22Rv1 (cell line): ENCODE measurements around the gene PDGFA.

Experiments
- H3K27ac ChIP-seq: fragments of 450-650 bp; 2 replicates; pipeline ENCODE4 v1.5.1; 2017
- CTCF ChIP-seq: fragments of 450-650 bp; IDR thresholded peaks from 2 replicates; pipeline ENCODE4 v1.5.1; 2017; ENCODE audit warnings: mild to moderate bottlenecking
- ZFX ChIP-seq: fragments of 450-650 bp; IDR thresholded peaks from 2 replicates; pipeline ENCODE4 v1.6.1; 2017; ENCODE audit warnings: antibody characterized with exemption, borderline replicate concordance

The PDGFA gene

GRCh38 chr7:550881-551614, 31.4 kb upstream of the PDGFA start:
- no peak overlapping the region for H3K27ac ChIP-seq
- TF ChIP-seq ZFX (no peak), CTCF (no peak)

- TF ChIP-seq ZFX (no peak), CTCF (no peak)
- H3K27ac ChIP-seq, result no peak overlapping the region
These were observed 30.4 kb upstream of the PDGFA start for GRCh38 chr7:549891-550625.

- TF ChIP-seq ZFX, result no peak
- no peak for TF ChIP-seq CTCF
- H3K27ac ChIP-seq, result no peak overlapping the region
These were observed 29.6 kb upstream of the PDGFA start for GRCh38 chr7:549066-549890.

GRCh38 chr7:548401-548800, 28.8 kb upstream of the PDGFA start:
- H3K27ac ChIP-seq, result no peak overlapping the region
- TF ChIP-seq CTCF, result no peak
- no peak for TF ChIP-seq ZFX

GRCh38 chr7:545470-545869, 25.8 kb upstream of the PDGFA start:
- TF ChIP-seq ZFX, result no peak
- no peak for TF ChIP-seq CTCF
- no peak overlapping the region for H3K27ac ChIP-seq

GRCh38 chr7:544338-545221, 24.9 kb upstream of the PDGFA start:
- H3K27ac ChIP-seq, result no peak overlapping the region
- no peak for TF ChIP-seq CTCF
- TF ChIP-seq ZFX, result no peak
